ENCODE data around the gene IGF2BP2. TPM values are rescaled to one million over a fixed set of nuclear protein-coding genes. Genes with fewer than 3 reads are reported as not detected.
A peak's percentile ranks its signal among the peaks of the same experiment; 100 is the strongest.

The IGF2BP2 gene
- total and polyA plus RNA-seq, 9 of the 15 experiments (the other 6 are each of a cell fraction or from before 2014, with no cell fraction given), result 3.2 to 59.6 (median 30.5) TPM

DNA sequence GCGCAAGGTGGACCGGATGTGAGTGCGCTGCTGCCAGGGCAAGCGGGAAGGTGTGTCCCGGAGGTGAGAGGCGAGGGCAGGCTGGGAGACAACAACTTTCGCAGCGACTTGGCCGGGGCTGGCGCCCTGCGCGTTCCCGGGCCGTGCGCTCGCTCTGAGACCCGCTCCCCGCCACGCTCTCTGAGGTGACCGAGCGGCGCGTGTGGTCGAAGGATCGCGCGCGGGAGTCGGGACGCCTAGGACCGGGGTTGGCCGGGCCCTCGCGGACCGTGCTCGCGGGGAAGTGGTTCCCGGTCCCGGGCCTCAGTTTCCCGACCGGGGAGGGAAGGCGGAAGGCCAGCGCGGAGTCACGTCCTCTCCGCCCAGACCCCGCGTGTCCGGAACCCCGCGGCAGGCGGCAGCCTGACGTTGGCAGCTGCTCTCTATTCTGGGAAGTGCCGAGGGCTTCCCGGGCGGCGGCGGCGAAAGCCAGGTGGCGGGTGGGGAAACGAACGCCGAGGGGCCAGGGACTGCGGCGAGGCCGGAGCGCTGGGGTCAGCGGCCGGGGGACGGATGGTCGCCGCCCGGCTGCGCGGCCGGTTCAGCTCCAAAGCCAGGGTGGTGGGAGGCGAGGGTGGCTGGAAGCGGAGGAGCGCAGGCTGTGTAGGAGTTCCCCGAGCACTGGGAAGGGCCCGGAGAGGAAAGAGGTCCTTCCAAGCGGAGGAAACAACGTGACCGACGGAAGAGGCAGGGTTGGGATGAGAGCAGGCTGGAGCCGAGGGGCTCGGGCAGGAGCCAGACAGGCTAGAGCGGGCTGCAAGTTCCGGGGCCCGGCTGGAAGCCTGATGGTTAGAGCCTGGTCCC, 1.0 kb upstream of the IGF2BP2 start (continued):
- TF ChIP-seq, protein P1, sequence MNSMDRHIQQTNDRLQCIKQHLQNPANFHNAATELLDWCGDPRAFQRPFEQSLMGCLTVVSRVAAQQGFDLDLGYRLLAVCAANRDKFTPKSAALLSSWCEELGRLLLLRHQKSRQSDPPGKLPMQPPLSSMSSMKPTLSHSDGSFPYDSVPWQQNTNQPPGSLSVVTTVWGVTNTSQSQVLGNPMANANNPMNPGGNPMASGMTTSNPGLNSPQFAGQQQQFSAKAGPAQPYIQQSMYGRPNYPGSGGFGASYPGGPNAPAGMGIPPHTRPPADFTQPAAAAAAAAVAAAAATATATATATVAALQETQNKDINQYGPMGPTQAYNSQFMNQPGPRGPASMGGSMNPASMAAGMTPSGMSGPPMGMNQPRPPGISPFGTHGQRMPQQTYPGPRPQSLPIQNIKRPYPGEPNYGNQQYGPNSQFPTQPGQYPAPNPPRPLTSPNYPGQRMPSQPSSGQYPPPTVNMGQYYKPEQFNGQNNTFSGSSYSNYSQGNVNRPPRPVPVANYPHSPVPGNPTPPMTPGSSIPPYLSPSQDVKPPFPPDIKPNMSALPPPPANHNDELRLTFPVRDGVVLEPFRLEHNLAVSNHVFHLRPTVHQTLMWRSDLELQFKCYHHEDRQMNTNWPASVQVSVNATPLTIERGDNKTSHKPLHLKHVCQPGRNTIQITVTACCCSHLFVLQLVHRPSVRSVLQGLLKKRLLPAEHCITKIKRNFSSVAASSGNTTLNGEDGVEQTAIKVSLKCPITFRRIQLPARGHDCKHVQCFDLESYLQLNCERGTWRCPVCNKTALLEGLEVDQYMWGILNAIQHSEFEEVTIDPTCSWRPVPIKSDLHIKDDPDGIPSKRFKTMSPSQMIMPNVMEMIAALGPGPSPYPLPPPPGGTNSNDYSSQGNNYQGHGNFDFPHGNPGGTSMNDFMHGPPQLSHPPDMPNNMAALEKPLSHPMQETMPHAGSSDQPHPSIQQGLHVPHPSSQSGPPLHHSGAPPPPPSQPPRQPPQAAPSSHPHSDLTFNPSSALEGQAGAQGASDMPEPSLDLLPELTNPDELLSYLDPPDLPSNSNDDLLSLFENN (IDR thresholded peaks at IDR 0.05; ENCODE audit: low read depth in 2 of 2, low read length in 2 of 2), result no peak
- TF ChIP-seq, protein P2, sequence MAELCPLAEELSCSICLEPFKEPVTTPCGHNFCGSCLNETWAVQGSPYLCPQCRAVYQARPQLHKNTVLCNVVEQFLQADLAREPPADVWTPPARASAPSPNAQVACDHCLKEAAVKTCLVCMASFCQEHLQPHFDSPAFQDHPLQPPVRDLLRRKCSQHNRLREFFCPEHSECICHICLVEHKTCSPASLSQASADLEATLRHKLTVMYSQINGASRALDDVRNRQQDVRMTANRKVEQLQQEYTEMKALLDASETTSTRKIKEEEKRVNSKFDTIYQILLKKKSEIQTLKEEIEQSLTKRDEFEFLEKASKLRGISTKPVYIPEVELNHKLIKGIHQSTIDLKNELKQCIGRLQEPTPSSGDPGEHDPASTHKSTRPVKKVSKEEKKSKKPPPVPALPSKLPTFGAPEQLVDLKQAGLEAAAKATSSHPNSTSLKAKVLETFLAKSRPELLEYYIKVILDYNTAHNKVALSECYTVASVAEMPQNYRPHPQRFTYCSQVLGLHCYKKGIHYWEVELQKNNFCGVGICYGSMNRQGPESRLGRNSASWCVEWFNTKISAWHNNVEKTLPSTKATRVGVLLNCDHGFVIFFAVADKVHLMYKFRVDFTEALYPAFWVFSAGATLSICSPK (IDR thresholded peaks at IDR 0.05; ENCODE audit: borderline replicate concordance), result no peak
- TF ChIP-seq TBL1XR1 (IDR thresholded peaks at IDR 0.05; ENCODE audit: low read length in 2 of 2) (no peak), ZNF239 (CRISPR knock-in tag; IDR thresholded peaks at IDR 0.05) (no peak), PTTG1 (tag; IDR thresholded peaks at IDR 0.05; ENCODE audit: low read depth) (no peak), HDAC2 (IDR thresholded peaks at IDR 0.05) (no peak), ZNF23 (CRISPR knock-in tag; IDR thresholded peaks at IDR 0.05) (no peak), COPS2 (conservative IDR thresholded peaks at IDR 0.05) (no peak), TEAD1 (CRISPR knock-in tag; IDR thresholded peaks at IDR 0.05) (no peak), CAMTA2 (CRISPR knock-in tag; conservative IDR thresholded peaks at IDR 0.05) (no peak), PRMT5 (CRISPR knock-in tag; IDR thresholded peaks at IDR 0.05) (no peak), CBFA2T2 (conservative IDR thresholded peaks at IDR 0.05) (no peak), CC2D1A (IDR thresholded peaks at IDR 0.05) (no peak), ZFP36 (IDR thresholded peaks at IDR 0.05; ENCODE audit: low read depth, low read length, partially characterized antibody) (no peak), ZNF12 (CRISPR knock-in tag; IDR thresholded peaks at IDR 0.05) (peak; percentile 79; the same call in 1 of the 2 replicates)
- TF ChIP-seq, protein P3, sequence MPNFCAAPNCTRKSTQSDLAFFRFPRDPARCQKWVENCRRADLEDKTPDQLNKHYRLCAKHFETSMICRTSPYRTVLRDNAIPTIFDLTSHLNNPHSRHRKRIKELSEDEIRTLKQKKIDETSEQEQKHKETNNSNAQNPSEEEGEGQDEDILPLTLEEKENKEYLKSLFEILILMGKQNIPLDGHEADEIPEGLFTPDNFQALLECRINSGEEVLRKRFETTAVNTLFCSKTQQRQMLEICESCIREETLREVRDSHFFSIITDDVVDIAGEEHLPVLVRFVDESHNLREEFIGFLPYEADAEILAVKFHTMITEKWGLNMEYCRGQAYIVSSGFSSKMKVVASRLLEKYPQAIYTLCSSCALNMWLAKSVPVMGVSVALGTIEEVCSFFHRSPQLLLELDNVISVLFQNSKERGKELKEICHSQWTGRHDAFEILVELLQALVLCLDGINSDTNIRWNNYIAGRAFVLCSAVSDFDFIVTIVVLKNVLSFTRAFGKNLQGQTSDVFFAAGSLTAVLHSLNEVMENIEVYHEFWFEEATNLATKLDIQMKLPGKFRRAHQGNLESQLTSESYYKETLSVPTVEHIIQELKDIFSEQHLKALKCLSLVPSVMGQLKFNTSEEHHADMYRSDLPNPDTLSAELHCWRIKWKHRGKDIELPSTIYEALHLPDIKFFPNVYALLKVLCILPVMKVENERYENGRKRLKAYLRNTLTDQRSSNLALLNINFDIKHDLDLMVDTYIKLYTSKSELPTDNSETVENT (CRISPR knock-in tag; IDR thresholded peaks at IDR 0.05), result no peak
- TF ChIP-seq, protein P4, sequence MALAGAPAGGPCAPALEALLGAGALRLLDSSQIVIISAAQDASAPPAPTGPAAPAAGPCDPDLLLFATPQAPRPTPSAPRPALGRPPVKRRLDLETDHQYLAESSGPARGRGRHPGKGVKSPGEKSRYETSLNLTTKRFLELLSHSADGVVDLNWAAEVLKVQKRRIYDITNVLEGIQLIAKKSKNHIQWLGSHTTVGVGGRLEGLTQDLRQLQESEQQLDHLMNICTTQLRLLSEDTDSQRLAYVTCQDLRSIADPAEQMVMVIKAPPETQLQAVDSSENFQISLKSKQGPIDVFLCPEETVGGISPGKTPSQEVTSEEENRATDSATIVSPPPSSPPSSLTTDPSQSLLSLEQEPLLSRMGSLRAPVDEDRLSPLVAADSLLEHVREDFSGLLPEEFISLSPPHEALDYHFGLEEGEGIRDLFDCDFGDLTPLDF (CRISPR knock-in tag; IDR thresholded peaks at IDR 0.05), result peak; percentile 75; the same call in 1 of the 2 replicates
- TF ChIP-seq, protein P5, sequence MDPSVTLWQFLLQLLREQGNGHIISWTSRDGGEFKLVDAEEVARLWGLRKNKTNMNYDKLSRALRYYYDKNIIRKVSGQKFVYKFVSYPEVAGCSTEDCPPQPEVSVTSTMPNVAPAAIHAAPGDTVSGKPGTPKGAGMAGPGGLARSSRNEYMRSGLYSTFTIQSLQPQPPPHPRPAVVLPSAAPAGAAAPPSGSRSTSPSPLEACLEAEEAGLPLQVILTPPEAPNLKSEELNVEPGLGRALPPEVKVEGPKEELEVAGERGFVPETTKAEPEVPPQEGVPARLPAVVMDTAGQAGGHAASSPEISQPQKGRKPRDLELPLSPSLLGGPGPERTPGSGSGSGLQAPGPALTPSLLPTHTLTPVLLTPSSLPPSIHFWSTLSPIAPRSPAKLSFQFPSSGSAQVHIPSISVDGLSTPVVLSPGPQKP (CRISPR knock-in tag; IDR thresholded peaks at IDR 0.05), result no peak
